ENCODE data around the gene IGF1R. TPM values are rescaled to one million over a fixed set of nuclear protein-coding genes. Genes with fewer than 3 reads are reported as not detected.

IGF1R gene
- total and polyA plus RNA-seq, 2 donors (not counting 3 experiments of a cell fraction or from before 2014, with no cell fraction given), result 16.1 to 59.1 TPM

GRCh38 chr15:98760112-98760826 lies 111.9 kb downstream of the IGF1R start:
- peaks cover 6% of the 10 kb centered on the region for H4K20me1 ChIP-seq (replicated peaks; ENCODE audit: control insufficient read depth, extremely low read depth, insufficient read depth, low read length)
- CTCF ChIA-PET, result interaction anchor here (0.9 to 1.7 kb wide), 4 partner anchors 8 to 316 kb away, joined by 3 to 7 read pairs (median 4); no protein-coding TSS in a partner anchor
- no peaks in the 10 kb centered on the region for H3K36me3 ChIP-seq (ENCODE audit: control insufficient read depth in 2 of 2, extremely low read depth in 1 of 2, insufficient read depth in 2 of 2, low read length in 2 of 2)
- H3K4me3 ChIP-seq (replicated peaks in 1 of 3; ENCODE audit: insufficient read depth in 1 of 3, low read depth in 1 of 3, low read length in 3 of 3), result no peak overlapping the region
- dilution Hi-C loops (cut with MboI; ENCODE audit: extremely low pct_ligation_motif_present, low sequenced_read_pairs), result no loop called here
- POLR2A ChIA-PET, result no interaction called here
- H3K27me3 ChIP-seq (ENCODE audit: control insufficient read depth in 2 of 2, insufficient read depth in 2 of 2, low read length in 2 of 2), result no peaks in the 10 kb centered on the region
- no peaks in the 10 kb centered on the region for H3K9me3 ChIP-seq (replicated peaks; ENCODE audit: control insufficient read depth, insufficient read depth, low read length)
- intact Hi-C loops (cut with micrococcal nuclease), result no loop called here
- H3K4me1 ChIP-seq (ENCODE audit: control insufficient read depth, extremely low read depth, insufficient read depth, low read length), result no peaks in the 10 kb centered on the region
- no peak overlapping the region for H3K27ac ChIP-seq (ENCODE audit: insufficient read depth, low read depth, low read length)
- peaks cover 34% of the 10 kb centered on the region for H3K79me2 ChIP-seq (ENCODE audit: control insufficient read depth, insufficient read depth, low read length)
- FAIRE-seq (no peak), DNase-seq (ENCODE audit: low read depth, low spot score) (no peak)
- no peaks in the 10 kb centered on the region for H3K9me1 ChIP-seq (replicated peaks; ENCODE audit: control insufficient read depth, extremely low read depth, insufficient read depth, low read length)
- no peak overlapping the region for H2AFZ ChIP-seq (ENCODE audit: low read depth, low read length)
- H3K4me2 ChIP-seq (ENCODE audit: insufficient read depth, low read length), result no peak overlapping the region
- no peak overlapping the region for H3K9ac ChIP-seq (replicated peaks; ENCODE audit: extremely low read depth, insufficient read depth, low read length)
- TF ChIP-seq EZH2 (IDR thresholded peaks at IDR 0.05; ENCODE audit: borderline replicate concordance, low read depth, low read length, severe bottlenecking), result no peak
- TF ChIP-seq CTCF (IDR thresholded peaks at IDR 0.05; ENCODE audit: extremely low read depth in 1 of 2, insufficient read depth in 1 of 2, low read depth in 1 of 2, low read length in 2 of 2), result no peak
- no peak for TF ChIP-seq POLR2A (IDR thresholded peaks at IDR 0.05; ENCODE audit: low read depth, low read length)
- no peak for TF ChIP-seq MAX (IDR thresholded peaks at IDR 0.05; ENCODE audit: insufficient read depth, insufficient read length)
- TF ChIP-seq FOS (IDR thresholded peaks at IDR 0.05; ENCODE audit: borderline replicate concordance, insufficient read depth, low read length), result no peak
- no peak for TF ChIP-seq JUN (IDR thresholded peaks at IDR 0.05; ENCODE audit: borderline replicate concordance, insufficient read depth, insufficient read length, low read depth)
- no peak for TF ChIP-seq GATA2 (IDR thresholded peaks at IDR 0.05; ENCODE audit: insufficient read depth, insufficient read length, low read depth, low read length)
- no peak for TF ChIP-seq POLR2AphosphoS5 (IDR thresholded peaks at IDR 0.05; ENCODE audit: insufficient read depth, low read depth, low read length)
- no peak for TF ChIP-seq MYC (IDR thresholded peaks at IDR 0.05; ENCODE audit: low read depth, low read length)
- BruUV-seq (replicated peaks), result no TSS peak
